HL-60 (cell line): ENCODE data around the gene KLK12.

Experiments
- CTCF ChIP-seq: IDR thresholded peaks from one replicate; pipeline ENCODE4 v1.5.1; 2011; ENCODE audit warnings: low read length, control low read depth, inconsistent platforms; ENCODE audit not compliant: insufficient read depth
- POLR2AphosphoS5 ChIP-seq: IDR thresholded peaks from 2 replicates; pipeline ENCODE4 v1.6.1; 2012; ENCODE audit warnings: low read depth
- REST ChIP-seq: IDR thresholded peaks from 2 replicates; pipeline ENCODE4 v1.6.1; 2012; ENCODE audit warnings: low read depth; ENCODE audit not compliant: insufficient replicate concordance

GRCh38 chr19:51031220-51031879 lies 3.5 kb downstream of the KLK12 start:
- no peak for TF ChIP-seq CTCF
- TF ChIP-seq POLR2AphosphoS5: no peak
- TF ChIP-seq REST: no peak
